ENCODE results near the gene CLOCK.

- TF ChIP-seq CTCF (IDR thresholded peaks at IDR 0.05) (no peak), EZH2 (IDR thresholded peaks at IDR 0.05) (no peak), EZH2phosphoT487 (IDR thresholded peaks at IDR 0.05) (no peak)
Observed at GRCh38 chr4:55507612-55508011, 39.1 kb downstream of the CLOCK start.

Measured in neural progenitor cell (in vitro differentiated cells).